K562 (cell line): Measurements from ENCODE around the gene OSBPL7. TPM values are rescaled to one million over a fixed set of nuclear protein-coding genes. Genes with fewer than 3 reads are reported as not detected.
A peak's percentile ranks its signal among the peaks of the same experiment; 100 is the strongest.

Source experiments
- ARID1B ChIP-seq: fragments of 450-650 bp; IDR thresholded peaks from 2 replicates; pipeline ENCODE4 v1.6.1; 2016; ENCODE audit warnings: antibody characterized with exemption, mild to moderate bottlenecking, inconsistent platforms
- PHB ChIP-seq: fragments of 250-450 bp; sonication (Bioruptor Pico); IDR thresholded peaks from 2 replicates; pipeline ENCODE4 v1.5.0; 2021
- polyA plus RNA-seq, 8 experiments: library from polyadenylated mRNA; depleted of rRNA in 4 of 8; stranded (reverse) in 5 of 8; unstranded in 3 of 8; fragments of >200 nt; fragmentation: Nextera tagmentation in 2 of 8; fragmentation: Illumina TruSeq in 1 of 8; extraction: Ambion mirVana in 2 of 8; extraction: Trizol in 1 of 8; gene quantifications; 2 replicates each; pipeline versions ENCODE4 v1.2.1 to v1.2.3, GENCODE V29; 2011 to 2014; ENCODE audit warnings: inconsistent platforms in 1 of 8, missing spikeins in 1 of 8
- total RNA-seq, 7 experiments: library from RNA; depleted of rRNA in 6 of 7; stranded (reverse); fragments of >200 nt in 6 of 7; fragmentation: Illumina TruSeq in 2 of 7; extraction: Trizol in 2 of 7; gene quantifications; 2 replicates each; pipeline versions ENCODE4 v1.2.1 to v1.2.3, GENCODE V29; 2011 to 2021; ENCODE audit warnings: low replicate concordance in 1 of 7
- TF ChIP-seq, protein P1 (sequence below): fragments of 450-650 bp; IDR thresholded peaks from 2 replicates; pipeline ENCODE4 v1.6.1; 2016; ENCODE audit warnings: mild to moderate bottlenecking, moderate library complexity
- TF ChIP-seq, protein P2 (sequence below): IDR thresholded peaks from 3 replicates; pipeline ENCODE4 v1.6.1; 2011; ENCODE audit warnings: borderline replicate concordance, mild to moderate bottlenecking; ENCODE audit not compliant: insufficient read length, insufficient read depth
- TF ChIP-seq, protein P3 (sequence below): IDR thresholded peaks from 2 replicates; pipeline ENCODE4 v1.6.1; 2012; ENCODE audit warnings: low read depth, low read length, improper control_type of control experiment, borderline replicate concordance

Gene OSBPL7
- total and polyA plus RNA-seq, 9 of the 15 experiments (the other 6 are each of a cell fraction or from before 2014, with no cell fraction given) = 0.32 to 11.9 (median 5.8) TPM

- TF ChIP-seq, protein P1, sequence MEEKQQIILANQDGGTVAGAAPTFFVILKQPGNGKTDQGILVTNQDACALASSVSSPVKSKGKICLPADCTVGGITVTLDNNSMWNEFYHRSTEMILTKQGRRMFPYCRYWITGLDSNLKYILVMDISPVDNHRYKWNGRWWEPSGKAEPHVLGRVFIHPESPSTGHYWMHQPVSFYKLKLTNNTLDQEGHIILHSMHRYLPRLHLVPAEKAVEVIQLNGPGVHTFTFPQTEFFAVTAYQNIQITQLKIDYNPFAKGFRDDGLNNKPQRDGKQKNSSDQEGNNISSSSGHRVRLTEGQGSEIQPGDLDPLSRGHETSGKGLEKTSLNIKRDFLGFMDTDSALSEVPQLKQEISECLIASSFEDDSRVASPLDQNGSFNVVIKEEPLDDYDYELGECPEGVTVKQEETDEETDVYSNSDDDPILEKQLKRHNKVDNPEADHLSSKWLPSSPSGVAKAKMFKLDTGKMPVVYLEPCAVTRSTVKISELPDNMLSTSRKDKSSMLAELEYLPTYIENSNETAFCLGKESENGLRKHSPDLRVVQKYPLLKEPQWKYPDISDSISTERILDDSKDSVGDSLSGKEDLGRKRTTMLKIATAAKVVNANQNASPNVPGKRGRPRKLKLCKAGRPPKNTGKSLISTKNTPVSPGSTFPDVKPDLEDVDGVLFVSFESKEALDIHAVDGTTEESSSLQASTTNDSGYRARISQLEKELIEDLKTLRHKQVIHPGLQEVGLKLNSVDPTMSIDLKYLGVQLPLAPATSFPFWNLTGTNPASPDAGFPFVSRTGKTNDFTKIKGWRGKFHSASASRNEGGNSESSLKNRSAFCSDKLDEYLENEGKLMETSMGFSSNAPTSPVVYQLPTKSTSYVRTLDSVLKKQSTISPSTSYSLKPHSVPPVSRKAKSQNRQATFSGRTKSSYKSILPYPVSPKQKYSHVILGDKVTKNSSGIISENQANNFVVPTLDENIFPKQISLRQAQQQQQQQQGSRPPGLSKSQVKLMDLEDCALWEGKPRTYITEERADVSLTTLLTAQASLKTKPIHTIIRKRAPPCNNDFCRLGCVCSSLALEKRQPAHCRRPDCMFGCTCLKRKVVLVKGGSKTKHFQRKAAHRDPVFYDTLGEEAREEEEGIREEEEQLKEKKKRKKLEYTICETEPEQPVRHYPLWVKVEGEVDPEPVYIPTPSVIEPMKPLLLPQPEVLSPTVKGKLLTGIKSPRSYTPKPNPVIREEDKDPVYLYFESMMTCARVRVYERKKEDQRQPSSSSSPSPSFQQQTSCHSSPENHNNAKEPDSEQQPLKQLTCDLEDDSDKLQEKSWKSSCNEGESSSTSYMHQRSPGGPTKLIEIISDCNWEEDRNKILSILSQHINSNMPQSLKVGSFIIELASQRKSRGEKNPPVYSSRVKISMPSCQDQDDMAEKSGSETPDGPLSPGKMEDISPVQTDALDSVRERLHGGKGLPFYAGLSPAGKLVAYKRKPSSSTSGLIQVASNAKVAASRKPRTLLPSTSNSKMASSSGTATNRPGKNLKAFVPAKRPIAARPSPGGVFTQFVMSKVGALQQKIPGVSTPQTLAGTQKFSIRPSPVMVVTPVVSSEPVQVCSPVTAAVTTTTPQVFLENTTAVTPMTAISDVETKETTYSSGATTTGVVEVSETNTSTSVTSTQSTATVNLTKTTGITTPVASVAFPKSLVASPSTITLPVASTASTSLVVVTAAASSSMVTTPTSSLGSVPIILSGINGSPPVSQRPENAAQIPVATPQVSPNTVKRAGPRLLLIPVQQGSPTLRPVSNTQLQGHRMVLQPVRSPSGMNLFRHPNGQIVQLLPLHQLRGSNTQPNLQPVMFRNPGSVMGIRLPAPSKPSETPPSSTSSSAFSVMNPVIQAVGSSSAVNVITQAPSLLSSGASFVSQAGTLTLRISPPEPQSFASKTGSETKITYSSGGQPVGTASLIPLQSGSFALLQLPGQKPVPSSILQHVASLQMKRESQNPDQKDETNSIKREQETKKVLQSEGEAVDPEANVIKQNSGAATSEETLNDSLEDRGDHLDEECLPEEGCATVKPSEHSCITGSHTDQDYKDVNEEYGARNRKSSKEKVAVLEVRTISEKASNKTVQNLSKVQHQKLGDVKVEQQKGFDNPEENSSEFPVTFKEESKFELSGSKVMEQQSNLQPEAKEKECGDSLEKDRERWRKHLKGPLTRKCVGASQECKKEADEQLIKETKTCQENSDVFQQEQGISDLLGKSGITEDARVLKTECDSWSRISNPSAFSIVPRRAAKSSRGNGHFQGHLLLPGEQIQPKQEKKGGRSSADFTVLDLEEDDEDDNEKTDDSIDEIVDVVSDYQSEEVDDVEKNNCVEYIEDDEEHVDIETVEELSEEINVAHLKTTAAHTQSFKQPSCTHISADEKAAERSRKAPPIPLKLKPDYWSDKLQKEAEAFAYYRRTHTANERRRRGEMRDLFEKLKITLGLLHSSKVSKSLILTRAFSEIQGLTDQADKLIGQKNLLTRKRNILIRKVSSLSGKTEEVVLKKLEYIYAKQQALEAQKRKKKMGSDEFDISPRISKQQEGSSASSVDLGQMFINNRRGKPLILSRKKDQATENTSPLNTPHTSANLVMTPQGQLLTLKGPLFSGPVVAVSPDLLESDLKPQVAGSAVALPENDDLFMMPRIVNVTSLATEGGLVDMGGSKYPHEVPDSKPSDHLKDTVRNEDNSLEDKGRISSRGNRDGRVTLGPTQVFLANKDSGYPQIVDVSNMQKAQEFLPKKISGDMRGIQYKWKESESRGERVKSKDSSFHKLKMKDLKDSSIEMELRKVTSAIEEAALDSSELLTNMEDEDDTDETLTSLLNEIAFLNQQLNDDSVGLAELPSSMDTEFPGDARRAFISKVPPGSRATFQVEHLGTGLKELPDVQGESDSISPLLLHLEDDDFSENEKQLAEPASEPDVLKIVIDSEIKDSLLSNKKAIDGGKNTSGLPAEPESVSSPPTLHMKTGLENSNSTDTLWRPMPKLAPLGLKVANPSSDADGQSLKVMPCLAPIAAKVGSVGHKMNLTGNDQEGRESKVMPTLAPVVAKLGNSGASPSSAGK = peak; percentile 61
- TF ChIP-seq PHB (CRISPR knock-in tag) = no peak
- TF ChIP-seq, protein P2, sequence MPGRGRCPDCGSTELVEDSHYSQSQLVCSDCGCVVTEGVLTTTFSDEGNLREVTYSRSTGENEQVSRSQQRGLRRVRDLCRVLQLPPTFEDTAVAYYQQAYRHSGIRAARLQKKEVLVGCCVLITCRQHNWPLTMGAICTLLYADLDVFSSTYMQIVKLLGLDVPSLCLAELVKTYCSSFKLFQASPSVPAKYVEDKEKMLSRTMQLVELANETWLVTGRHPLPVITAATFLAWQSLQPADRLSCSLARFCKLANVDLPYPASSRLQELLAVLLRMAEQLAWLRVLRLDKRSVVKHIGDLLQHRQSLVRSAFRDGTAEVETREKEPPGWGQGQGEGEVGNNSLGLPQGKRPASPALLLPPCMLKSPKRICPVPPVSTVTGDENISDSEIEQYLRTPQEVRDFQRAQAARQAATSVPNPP = no peak
- TF ChIP-seq, protein P3, sequence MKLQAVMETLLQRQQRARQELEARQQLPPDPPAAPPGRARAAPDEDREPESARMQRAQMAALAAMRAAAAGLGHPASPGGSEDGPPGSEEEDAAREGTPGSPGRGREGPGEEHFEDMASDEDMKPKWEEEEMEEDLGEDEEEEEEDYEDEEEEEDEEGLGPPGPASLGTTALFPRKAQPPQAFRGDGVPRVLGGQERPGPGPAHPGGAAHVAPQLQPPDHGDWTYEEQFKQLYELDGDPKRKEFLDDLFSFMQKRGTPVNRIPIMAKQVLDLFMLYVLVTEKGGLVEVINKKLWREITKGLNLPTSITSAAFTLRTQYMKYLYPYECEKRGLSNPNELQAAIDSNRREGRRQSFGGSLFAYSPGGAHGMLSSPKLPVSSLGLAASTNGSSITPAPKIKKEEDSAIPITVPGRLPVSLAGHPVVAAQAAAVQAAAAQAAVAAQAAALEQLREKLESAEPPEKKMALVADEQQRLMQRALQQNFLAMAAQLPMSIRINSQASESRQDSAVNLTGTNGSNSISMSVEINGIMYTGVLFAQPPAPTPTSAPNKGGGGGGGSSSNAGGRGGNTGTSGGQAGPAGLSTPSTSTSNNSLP = no peak
- peak; percentile 48; the same call in 1 of the 2 replicates for TF ChIP-seq ARID1B
Measured at GRCh38 chr17:47840742-47841487, 19.3 kb upstream of the OSBPL7 start, which contains the start of gene SCRN2 (continued).
